SK-N-SH (cell line): ENCODE results near the gene CCDC93.

Source experiments
- EZH2phosphoT487 ChIP-seq: fragments of 200-600 bp; sonication (generic); IDR thresholded peaks from 2 replicates; pipeline ENCODE4 v1.6.1; 2017; ENCODE audit warnings: low read depth, mixed run types, mild to moderate bottlenecking, antibody characterized with exemption, moderate library complexity, borderline replicate concordance
- FOXJ3 ChIP-seq: sonication (generic); formaldehyde crosslinking; IDR thresholded peaks from 2 replicates; pipeline ENCODE4 v1.5.1; 2020; ENCODE audit warnings: mild to moderate bottlenecking, missing genetic modification reagents
- JUND ChIP-seq: IDR thresholded peaks from 2 replicates; pipeline ENCODE4 v1.4.0; 2012
- MEF2A ChIP-seq: IDR thresholded peaks from 2 replicates; pipeline ENCODE4 v1.4.0; 2012; ENCODE audit warnings: low read depth, borderline replicate concordance
- RFX5 ChIP-seq: IDR thresholded peaks from 2 replicates; pipeline ENCODE4 v1.6.1; 2012; ENCODE audit warnings: mild to moderate bottlenecking, improper control_type of control experiment, low read length
- SIN3A ChIP-seq: IDR thresholded peaks from 2 replicates; pipeline ENCODE4 v1.6.1; 2012; ENCODE audit warnings: low read depth, mild to moderate bottlenecking, low read length, moderate library complexity, borderline replicate concordance
- TF ChIP-seq, protein P1 (sequence below): fragments of 200-600 bp; sonication (generic); IDR thresholded peaks from 2 replicates; pipeline ENCODE4 v1.6.1; 2017; ENCODE audit warnings: antibody characterized with exemption, mild to moderate bottlenecking, moderate library complexity
- TF ChIP-seq, protein P2 (sequence below): IDR thresholded peaks from 2 replicates; pipeline ENCODE4 v1.6.1; 2012; ENCODE audit warnings: mild to moderate bottlenecking, low read depth, low read length, moderate library complexity
- TF ChIP-seq, protein P3 (sequence below): fragments of 150-350 bp; IDR thresholded peaks from 2 replicates; pipeline ENCODE4 v1.6.1; 2016; ENCODE audit warnings: mild to moderate bottlenecking, low read depth, low read length

DNA sequence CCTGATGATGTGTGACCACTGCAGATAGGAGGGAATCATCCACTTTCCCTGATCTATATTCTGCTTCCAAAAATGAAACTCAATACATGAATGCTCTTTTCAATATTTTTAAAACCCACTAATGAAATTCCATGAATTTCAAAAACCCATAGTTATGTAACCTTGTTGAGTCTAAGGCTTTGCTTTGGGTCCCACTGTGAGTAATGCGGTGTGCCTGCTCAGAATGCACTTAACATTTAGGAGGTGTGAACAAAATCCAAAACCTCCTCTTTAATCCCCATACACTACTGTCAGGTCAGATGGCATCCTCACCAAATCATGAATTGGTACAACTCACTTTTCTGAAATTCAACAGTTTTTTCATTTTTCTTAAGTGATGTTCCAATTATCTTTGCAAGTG is 50.4 kb downstream of the CCDC93 start:
- TF ChIP-seq, protein P1, sequence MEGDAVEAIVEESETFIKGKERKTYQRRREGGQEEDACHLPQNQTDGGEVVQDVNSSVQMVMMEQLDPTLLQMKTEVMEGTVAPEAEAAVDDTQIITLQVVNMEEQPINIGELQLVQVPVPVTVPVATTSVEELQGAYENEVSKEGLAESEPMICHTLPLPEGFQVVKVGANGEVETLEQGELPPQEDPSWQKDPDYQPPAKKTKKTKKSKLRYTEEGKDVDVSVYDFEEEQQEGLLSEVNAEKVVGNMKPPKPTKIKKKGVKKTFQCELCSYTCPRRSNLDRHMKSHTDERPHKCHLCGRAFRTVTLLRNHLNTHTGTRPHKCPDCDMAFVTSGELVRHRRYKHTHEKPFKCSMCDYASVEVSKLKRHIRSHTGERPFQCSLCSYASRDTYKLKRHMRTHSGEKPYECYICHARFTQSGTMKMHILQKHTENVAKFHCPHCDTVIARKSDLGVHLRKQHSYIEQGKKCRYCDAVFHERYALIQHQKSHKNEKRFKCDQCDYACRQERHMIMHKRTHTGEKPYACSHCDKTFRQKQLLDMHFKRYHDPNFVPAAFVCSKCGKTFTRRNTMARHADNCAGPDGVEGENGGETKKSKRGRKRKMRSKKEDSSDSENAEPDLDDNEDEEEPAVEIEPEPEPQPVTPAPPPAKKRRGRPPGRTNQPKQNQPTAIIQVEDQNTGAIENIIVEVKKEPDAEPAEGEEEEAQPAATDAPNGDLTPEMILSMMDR, result no peak
- TF ChIP-seq MEF2A (no peak), RFX5 (no peak), EZH2phosphoT487 (no peak), SIN3A (no peak), JUND (no peak), FOXJ3 (no peak)
- TF ChIP-seq, protein P2, sequence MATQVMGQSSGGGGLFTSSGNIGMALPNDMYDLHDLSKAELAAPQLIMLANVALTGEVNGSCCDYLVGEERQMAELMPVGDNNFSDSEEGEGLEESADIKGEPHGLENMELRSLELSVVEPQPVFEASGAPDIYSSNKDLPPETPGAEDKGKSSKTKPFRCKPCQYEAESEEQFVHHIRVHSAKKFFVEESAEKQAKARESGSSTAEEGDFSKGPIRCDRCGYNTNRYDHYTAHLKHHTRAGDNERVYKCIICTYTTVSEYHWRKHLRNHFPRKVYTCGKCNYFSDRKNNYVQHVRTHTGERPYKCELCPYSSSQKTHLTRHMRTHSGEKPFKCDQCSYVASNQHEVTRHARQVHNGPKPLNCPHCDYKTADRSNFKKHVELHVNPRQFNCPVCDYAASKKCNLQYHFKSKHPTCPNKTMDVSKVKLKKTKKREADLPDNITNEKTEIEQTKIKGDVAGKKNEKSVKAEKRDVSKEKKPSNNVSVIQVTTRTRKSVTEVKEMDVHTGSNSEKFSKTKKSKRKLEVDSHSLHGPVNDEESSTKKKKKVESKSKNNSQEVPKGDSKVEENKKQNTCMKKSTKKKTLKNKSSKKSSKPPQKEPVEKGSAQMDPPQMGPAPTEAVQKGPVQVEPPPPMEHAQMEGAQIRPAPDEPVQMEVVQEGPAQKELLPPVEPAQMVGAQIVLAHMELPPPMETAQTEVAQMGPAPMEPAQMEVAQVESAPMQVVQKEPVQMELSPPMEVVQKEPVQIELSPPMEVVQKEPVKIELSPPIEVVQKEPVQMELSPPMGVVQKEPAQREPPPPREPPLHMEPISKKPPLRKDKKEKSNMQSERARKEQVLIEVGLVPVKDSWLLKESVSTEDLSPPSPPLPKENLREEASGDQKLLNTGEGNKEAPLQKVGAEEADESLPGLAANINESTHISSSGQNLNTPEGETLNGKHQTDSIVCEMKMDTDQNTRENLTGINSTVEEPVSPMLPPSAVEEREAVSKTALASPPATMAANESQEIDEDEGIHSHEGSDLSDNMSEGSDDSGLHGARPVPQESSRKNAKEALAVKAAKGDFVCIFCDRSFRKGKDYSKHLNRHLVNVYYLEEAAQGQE, result no peak
- TF ChIP-seq, protein P3, sequence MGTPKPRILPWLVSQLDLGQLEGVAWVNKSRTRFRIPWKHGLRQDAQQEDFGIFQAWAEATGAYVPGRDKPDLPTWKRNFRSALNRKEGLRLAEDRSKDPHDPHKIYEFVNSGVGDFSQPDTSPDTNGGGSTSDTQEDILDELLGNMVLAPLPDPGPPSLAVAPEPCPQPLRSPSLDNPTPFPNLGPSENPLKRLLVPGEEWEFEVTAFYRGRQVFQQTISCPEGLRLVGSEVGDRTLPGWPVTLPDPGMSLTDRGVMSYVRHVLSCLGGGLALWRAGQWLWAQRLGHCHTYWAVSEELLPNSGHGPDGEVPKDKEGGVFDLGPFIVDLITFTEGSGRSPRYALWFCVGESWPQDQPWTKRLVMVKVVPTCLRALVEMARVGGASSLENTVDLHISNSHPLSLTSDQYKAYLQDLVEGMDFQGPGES, result no peak
